Measurements from ENCODE around the gene DCAF8. TPM values are rescaled to one million over a fixed set of nuclear protein-coding genes. Genes with fewer than 3 reads are reported as not detected.
"Not testable (repeated sequence)": the region's sequence is repeated elsewhere in the genome, so short reads cannot be mapped to it uniquely, and the experiment has no call there.

The DCAF8 gene
- total and polyA plus RNA-seq, 2 donors (not counting 3 experiments of a cell fraction or from before 2014, with no cell fraction given) = 85.5 to 106 TPM

DNA sequence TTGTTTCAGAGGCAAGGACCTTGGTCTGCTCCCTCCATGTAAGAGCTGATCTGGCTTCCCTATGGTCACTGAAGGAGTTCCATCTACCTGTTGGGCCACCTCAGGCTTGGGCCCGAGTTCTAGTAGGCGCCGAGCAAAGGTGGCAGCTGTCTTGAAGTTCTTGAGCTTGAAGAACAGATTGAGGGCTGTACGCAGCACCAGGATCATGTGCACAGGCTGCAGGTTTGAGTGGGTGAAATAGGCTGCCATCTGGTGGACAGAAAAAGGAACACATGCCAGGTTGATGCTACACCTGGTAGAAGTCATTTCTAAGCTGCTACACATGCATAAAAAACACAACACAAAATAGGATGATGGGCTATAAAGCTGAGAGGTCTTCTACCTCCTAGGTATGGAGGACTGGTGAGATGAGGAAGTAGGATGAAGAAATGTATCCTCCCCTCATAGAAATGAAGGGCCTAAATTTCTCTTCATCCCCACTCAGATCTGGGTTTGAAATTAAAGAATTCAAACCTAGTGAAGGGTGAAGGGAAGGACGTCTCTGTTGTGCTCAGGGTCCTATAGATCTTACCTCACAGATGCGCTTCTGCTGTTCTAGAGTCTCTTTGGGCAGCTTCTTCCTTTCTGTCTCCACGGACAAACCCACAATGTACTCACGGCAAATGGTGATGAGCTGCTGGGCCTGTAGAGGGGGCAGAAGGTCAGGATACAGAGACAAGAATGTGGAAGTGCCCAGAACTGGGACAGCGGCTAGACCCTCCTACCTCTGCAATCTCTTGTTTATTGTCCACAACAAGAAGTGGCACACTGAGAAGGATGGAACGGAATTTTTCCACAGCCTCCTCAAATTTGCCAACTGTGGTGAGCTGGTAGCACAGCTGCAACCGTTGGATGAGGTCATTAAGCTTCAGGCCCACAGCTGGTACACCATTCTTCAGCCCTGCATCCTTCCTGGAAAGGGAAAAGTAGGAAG lies 29.2 kb upstream of the DCAF8 start:
- peaks cover 31 to 68% of the 10 kb centered on the region in 2 experiments for H3K36me3 ChIP-seq (ENCODE audit: control insufficient read depth in 2 of 2, extremely low read depth in 1 of 2, insufficient read depth in 2 of 2, low read length in 2 of 2)
- no peaks in the 10 kb centered on the region for H3K9me1 ChIP-seq (replicated peaks; ENCODE audit: control insufficient read depth, extremely low read depth, insufficient read depth, low read length)
- ChIA-PET POLR2A (interaction anchor here (0.6 to 1.0 kb wide), 2 partner anchors 27 to 98 kb away, joined by 3 to 7 read pairs; no protein-coding TSS in a partner anchor), CTCF (interaction anchor here (0.5 to 7.6 kb wide), 65 partner anchors 10 to 210 kb away, joined by 3 to 281 read pairs (median 6); partner anchors contain the start of genes CASQ1, DCAF8, IGSF8 and KCNJ9)
- no peaks in the 10 kb centered on the region for H3K79me2 ChIP-seq (ENCODE audit: control insufficient read depth, insufficient read depth, low read length)
- H3K27me3 ChIP-seq (ENCODE audit: control insufficient read depth in 2 of 2, insufficient read depth in 2 of 2, low read length in 2 of 2) = no peaks in the 10 kb centered on the region
- H3K9ac ChIP-seq (replicated peaks; ENCODE audit: extremely low read depth, insufficient read depth, low read length) = no peak overlapping the region
- peak; percentile 76 for DNase-seq (ENCODE audit: low read depth, low spot score)
- H3K4me3 ChIP-seq (replicated peaks in 1 of 3; ENCODE audit: insufficient read depth in 1 of 3, low read depth in 1 of 3, low read length in 3 of 3) = no peak overlapping the region
- H3K4me2 ChIP-seq (ENCODE audit: insufficient read depth, low read length) = no peak overlapping the region
- TF ChIP-seq, protein P1, sequence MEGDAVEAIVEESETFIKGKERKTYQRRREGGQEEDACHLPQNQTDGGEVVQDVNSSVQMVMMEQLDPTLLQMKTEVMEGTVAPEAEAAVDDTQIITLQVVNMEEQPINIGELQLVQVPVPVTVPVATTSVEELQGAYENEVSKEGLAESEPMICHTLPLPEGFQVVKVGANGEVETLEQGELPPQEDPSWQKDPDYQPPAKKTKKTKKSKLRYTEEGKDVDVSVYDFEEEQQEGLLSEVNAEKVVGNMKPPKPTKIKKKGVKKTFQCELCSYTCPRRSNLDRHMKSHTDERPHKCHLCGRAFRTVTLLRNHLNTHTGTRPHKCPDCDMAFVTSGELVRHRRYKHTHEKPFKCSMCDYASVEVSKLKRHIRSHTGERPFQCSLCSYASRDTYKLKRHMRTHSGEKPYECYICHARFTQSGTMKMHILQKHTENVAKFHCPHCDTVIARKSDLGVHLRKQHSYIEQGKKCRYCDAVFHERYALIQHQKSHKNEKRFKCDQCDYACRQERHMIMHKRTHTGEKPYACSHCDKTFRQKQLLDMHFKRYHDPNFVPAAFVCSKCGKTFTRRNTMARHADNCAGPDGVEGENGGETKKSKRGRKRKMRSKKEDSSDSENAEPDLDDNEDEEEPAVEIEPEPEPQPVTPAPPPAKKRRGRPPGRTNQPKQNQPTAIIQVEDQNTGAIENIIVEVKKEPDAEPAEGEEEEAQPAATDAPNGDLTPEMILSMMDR (IDR thresholded peaks at IDR 0.05; ENCODE audit: extremely low read depth in 1 of 2, insufficient read depth in 1 of 2, low read depth in 1 of 2, low read length in 2 of 2) = peak; percentile 66 to 72
- TF ChIP-seq MYC (IDR thresholded peaks at IDR 0.05; ENCODE audit: low read depth, low read length) = no peak
- TF ChIP-seq, protein P2, sequence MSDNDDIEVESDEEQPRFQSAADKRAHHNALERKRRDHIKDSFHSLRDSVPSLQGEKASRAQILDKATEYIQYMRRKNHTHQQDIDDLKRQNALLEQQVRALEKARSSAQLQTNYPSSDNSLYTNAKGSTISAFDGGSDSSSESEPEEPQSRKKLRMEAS (IDR thresholded peaks at IDR 0.05; ENCODE audit: insufficient read depth, insufficient read length) = no peak
- dilution Hi-C loops (cut with MboI; ENCODE audit: extremely low pct_ligation_motif_present, low sequenced_read_pairs) = no loop called here
- H3K4me1 ChIP-seq (ENCODE audit: control insufficient read depth, extremely low read depth, insufficient read depth, low read length) = no peaks in the 10 kb centered on the region
- H3K27ac ChIP-seq (ENCODE audit: insufficient read depth, low read depth, low read length) = no peak overlapping the region
- intact Hi-C loops (cut with micrococcal nuclease) = loop anchor here (1.0 kb wide), 3 partner anchors 29 to 190 kb away; partner anchors contain the start of gene DCAF8
- BruUV-seq (replicated peaks) = no TSS peak
- no peaks in the 10 kb centered on the region for H3K9me3 ChIP-seq (replicated peaks; ENCODE audit: control insufficient read depth, insufficient read depth, low read length)
- FAIRE-seq = peak; percentile 85
- no peak overlapping the region for H2AFZ ChIP-seq (ENCODE audit: low read depth, low read length)
- H4K20me1 ChIP-seq (replicated peaks; ENCODE audit: control insufficient read depth, extremely low read depth, insufficient read depth, low read length) = peaks cover 4% of the 10 kb centered on the region

DNA sequence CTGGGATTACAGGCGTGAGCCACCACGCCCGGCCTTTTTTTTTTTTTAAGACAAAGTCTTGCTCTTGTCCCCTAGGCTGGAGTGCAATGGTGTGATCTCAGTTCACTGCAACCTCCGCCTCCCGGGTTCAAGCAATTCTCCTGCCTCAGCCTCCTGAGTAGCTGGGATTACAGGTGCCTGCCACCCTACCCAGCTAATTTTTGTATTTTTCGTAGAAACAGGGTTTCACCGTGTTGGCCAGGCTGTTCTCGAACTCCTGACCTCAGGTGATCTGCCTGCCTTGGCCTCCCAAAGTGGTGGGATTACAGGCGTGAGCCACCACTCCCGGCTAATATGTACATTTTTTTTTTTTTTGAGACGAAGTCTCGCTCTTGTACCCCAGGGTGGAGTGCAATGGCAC lies 25.4 kb upstream of the DCAF8 start:
- H3K27ac ChIP-seq (ENCODE audit: insufficient read depth, low read depth, low read length); H3K9me1 ChIP-seq (replicated peaks; ENCODE audit: control insufficient read depth, extremely low read depth, insufficient read depth, low read length); H2AFZ ChIP-seq (ENCODE audit: low read depth, low read length); H4K20me1 ChIP-seq (replicated peaks; ENCODE audit: control insufficient read depth, extremely low read depth, insufficient read depth, low read length); dilution Hi-C loops (cut with MboI; ENCODE audit: extremely low pct_ligation_motif_present, low sequenced_read_pairs); H3K4me2 ChIP-seq (ENCODE audit: insufficient read depth, low read length); H3K9ac ChIP-seq (replicated peaks; ENCODE audit: extremely low read depth, insufficient read depth, low read length); H3K9me3 ChIP-seq (replicated peaks; ENCODE audit: control insufficient read depth, insufficient read depth, low read length); H3K4me1 ChIP-seq (ENCODE audit: control insufficient read depth, extremely low read depth, insufficient read depth, low read length); FAIRE-seq; DNase-seq (ENCODE audit: low read depth, low spot score); H3K4me3 ChIP-seq (replicated peaks in 1 of 3; ENCODE audit: insufficient read depth in 1 of 3, low read depth in 1 of 3, low read length in 3 of 3); BruUV-seq (replicated peaks); POLR2A ChIA-PET; H3K27me3 ChIP-seq (ENCODE audit: control insufficient read depth in 2 of 2, insufficient read depth in 2 of 2, low read length in 2 of 2): not testable (repeated sequence)
- intact Hi-C loops (cut with micrococcal nuclease) = loop anchor here (5.0 kb wide), 1 partner anchor 35 kb away; no protein-coding TSS in a partner anchor
- CTCF ChIA-PET = interaction anchor here (1.2 to 7.6 kb wide), 5 partner anchors 25 to 185 kb away, joined by 4 to 281 read pairs (median 44); partner anchors contain the start of genes CASQ1 and DCAF8
- peaks cover 15% of the 10 kb centered on the region for H3K79me2 ChIP-seq (ENCODE audit: control insufficient read depth, insufficient read depth, low read length)
- peaks cover 18 to 35% of the 10 kb centered on the region in 2 experiments for H3K36me3 ChIP-seq (ENCODE audit: control insufficient read depth in 2 of 2, extremely low read depth in 1 of 2, insufficient read depth in 2 of 2, low read length in 2 of 2)

All from endothelial cell of umbilical vein (primary cell).